ENCODE measurements around the gene UNC119B.

The UNC119B gene

GRCh38 chr12:120739821-120740613, 29.8 kb downstream of the UNC119B start:
- H3K4me3 ChIP-seq (ENCODE audit: low read depth, low read length): no peak overlapping the region
- no peak for DNase-seq (ENCODE audit: low read depth)
- no peak for TF ChIP-seq CTCF (IDR thresholded peaks at IDR 0.05; ENCODE audit: low read depth, low read length, missing control alignments)

- H3K4me3 ChIP-seq (ENCODE audit: low read depth, low read length): no peak overlapping the region
- DNase-seq (ENCODE audit: low read depth): no peak
- TF ChIP-seq CTCF (IDR thresholded peaks at IDR 0.05; ENCODE audit: low read depth, low read length, missing control alignments): no peak
Observed at GRCh38 chr12:120740871-120741270, 30.6 kb downstream of the UNC119B start.

GRCh38 chr12:120741476-120742421, 31.5 kb downstream of the UNC119B start:
- no peak for TF ChIP-seq CTCF (IDR thresholded peaks at IDR 0.05; ENCODE audit: low read depth, low read length, missing control alignments)
- no peak overlapping the region for H3K4me3 ChIP-seq (ENCODE audit: low read depth, low read length)
- DNase-seq (ENCODE audit: low read depth): no peak

GRCh38 chr12:120744922-120745493, 34.8 kb downstream of the UNC119B start:
- no peak overlapping the region for H3K4me3 ChIP-seq (ENCODE audit: low read depth, low read length)
- DNase-seq (ENCODE audit: low read depth): no peak
- TF ChIP-seq CTCF (IDR thresholded peaks at IDR 0.05; ENCODE audit: low read depth, low read length, missing control alignments): no peak

GRCh38 chr12:120748242-120748641, 38.0 kb downstream of the UNC119B start:
- DNase-seq (ENCODE audit: low read depth): no peak
- TF ChIP-seq CTCF (IDR thresholded peaks at IDR 0.05; ENCODE audit: low read depth, low read length, missing control alignments): no peak
- H3K4me3 ChIP-seq (ENCODE audit: low read depth, low read length): no peak overlapping the region

GRCh38 chr12:120749256-120749655, 39.0 kb downstream of the UNC119B start:
- TF ChIP-seq CTCF (IDR thresholded peaks at IDR 0.05; ENCODE audit: low read depth, low read length, missing control alignments): no peak
- no peak for DNase-seq (ENCODE audit: low read depth)
- H3K4me3 ChIP-seq (ENCODE audit: low read depth, low read length): no peak overlapping the region
